Measurements from ENCODE around the gene RNF14.

RNF14 gene

GRCh38 chr5:141940695-141941271 is 28.1 kb upstream of the RNF14 start:
- no peak for TF ChIP-seq CTCF (IDR thresholded peaks at IDR 0.05; ENCODE audit: control extremely low read depth, extremely low read depth, low read depth, missing control alignments)
- no peak for DNase-seq (ENCODE audit: extremely low spot score)
- POLR2A ChIA-PET: no interaction called here
- CTCF ChIA-PET: interaction anchor here (0.6 to 7.8 kb wide), 8 partner anchors 10 to 249 kb away, joined by 3 to 68 read pairs (median 6); partner anchors contain the start of genes DELE1, PCDH12 and RNF14

- POLR2A ChIA-PET: no interaction called here
- CTCF ChIA-PET: interaction anchor here (1.3 to 7.8 kb wide), 7 partner anchors 9 to 249 kb away, joined by 3 to 68 read pairs (median 10); partner anchors contain the start of genes DELE1, PCDH12 and RNF14
- DNase-seq (ENCODE audit: extremely low spot score): no peak
- no peak for TF ChIP-seq CTCF (IDR thresholded peaks at IDR 0.05; ENCODE audit: control extremely low read depth, extremely low read depth, low read depth, missing control alignments)
These were observed 27.6 kb upstream of the RNF14 start for GRCh38 chr5:141941307-141941706.

GRCh38 chr5:141941779-141942178 is 27.1 kb upstream of the RNF14 start:
- CTCF ChIA-PET: interaction anchor here (1.3 to 7.8 kb wide), 6 partner anchors 11 to 250 kb away, joined by 3 to 68 read pairs (median 12); partner anchors contain the start of genes DELE1 and RNF14
- POLR2A ChIA-PET: no interaction called here
- no peak for TF ChIP-seq CTCF (IDR thresholded peaks at IDR 0.05; ENCODE audit: control extremely low read depth, extremely low read depth, low read depth, missing control alignments)
- DNase-seq (ENCODE audit: extremely low spot score): no peak

GRCh38 chr5:141942185-141942857 is 26.6 kb upstream of the RNF14 start:
- DNase-seq (ENCODE audit: extremely low spot score): no peak
- POLR2A ChIA-PET: no interaction called here
- CTCF ChIA-PET: interaction anchor here (1.3 to 7.8 kb wide), 6 partner anchors 12 to 250 kb away, joined by 3 to 68 read pairs (median 11); partner anchors contain the start of gene DELE1
- no peak for TF ChIP-seq CTCF (IDR thresholded peaks at IDR 0.05; ENCODE audit: control extremely low read depth, extremely low read depth, low read depth, missing control alignments)

- CTCF ChIA-PET: interaction anchor here (1.1 to 7.8 kb wide), 6 partner anchors 9 to 279 kb away, joined by 4 to 68 read pairs (median 6); no protein-coding TSS in a partner anchor
- no peak for TF ChIP-seq CTCF (IDR thresholded peaks at IDR 0.05; ENCODE audit: control extremely low read depth, extremely low read depth, low read depth, missing control alignments)
- POLR2A ChIA-PET: no interaction called here
- DNase-seq (ENCODE audit: extremely low spot score): no peak
These were observed 24.8 kb upstream of the RNF14 start for GRCh38 chr5:141944076-141944475.

GRCh38 chr5:141945511-141946051 is 23.3 kb upstream of the RNF14 start:
- TF ChIP-seq CTCF (IDR thresholded peaks at IDR 0.05; ENCODE audit: control extremely low read depth, extremely low read depth, low read depth, missing control alignments): no peak
- DNase-seq (ENCODE audit: extremely low spot score): no peak
- CTCF ChIA-PET: interaction anchor here (0.7 to 7.8 kb wide), 9 partner anchors 8 to 254 kb away, joined by 3 to 68 read pairs (median 4); partner anchors contain the start of gene PCDH1
- POLR2A ChIA-PET: no interaction called here
